ENCODE data around the gene ANXA9. TPM values are rescaled to one million over a fixed set of nuclear protein-coding genes. Genes with fewer than 3 reads are reported as not detected.

Gene ANXA9
- total RNA-seq, 1 experiment from 2014 or later: not detected

GRCh38 chr1:150971583-150972416 is 10.3 kb upstream of the ANXA9 start:
- Histone ChIP-seq H3K27me3 (replicated peaks; ENCODE audit: insufficient read depth, low read depth, low read length, poor library complexity) (no peaks in the 10 kb centered on the region), H3K27ac (ENCODE audit: low read depth, low read length, poor library complexity, severe bottlenecking) (peak overlapping the region; percentile 97), H3K4me3 (ENCODE audit: low read depth, low read length, poor library complexity, severe bottlenecking) (peak overlapping the region; percentile 94), H3K36me3 (ENCODE audit: insufficient read depth, low read length, poor library complexity, severe bottlenecking) (peaks cover 24% of the 10 kb centered on the region), H3K9me3 (ENCODE audit: low read depth, low read length, poor library complexity, severe bottlenecking) (no peaks in the 10 kb centered on the region), H3K4me1 (ENCODE audit: insufficient read depth, low read length, poor library complexity, severe bottlenecking) (peaks cover 31% of the 10 kb centered on the region)
- no peak for DNase-seq (ENCODE audit: low spot score)
- BruUV-seq (replicated peaks): TSS peak; percentile 22
- intact Hi-C loops (cut with micrococcal nuclease; ENCODE audit: unreplicated experiment): loop anchor here (10.0 kb wide), 1 partner anchor 407 kb away; no protein-coding TSS in a partner anchor
- POLR2A ChIA-PET (ENCODE audit: low non-redundant PET): no interaction called here
- no peak for TF ChIP-seq CTCF (conservative IDR thresholded peaks at IDR 0.05; ENCODE audit: low read depth, low read length)
- CTCF ChIA-PET: no interaction called here

GRCh38 chr1:150972417-150972940 is 9.6 kb upstream of the ANXA9 start:
- TF ChIP-seq EZH2 (IDR thresholded peaks at IDR 0.05; ENCODE audit: borderline replicate concordance, low read depth, low read length, poor library complexity, severe bottlenecking) (no peak), CTCF (conservative IDR thresholded peaks at IDR 0.05; ENCODE audit: low read depth, low read length) (no peak)
- Histone ChIP-seq H3K4me1 (ENCODE audit: insufficient read depth, low read length, poor library complexity, severe bottlenecking) (peaks cover 37% of the 10 kb centered on the region), H3K36me3 (ENCODE audit: insufficient read depth, low read length, poor library complexity, severe bottlenecking) (peaks cover 17% of the 10 kb centered on the region), H3K9me3 (ENCODE audit: low read depth, low read length, poor library complexity, severe bottlenecking) (no peaks in the 10 kb centered on the region), H3K4me3 (ENCODE audit: low read depth, low read length, poor library complexity, severe bottlenecking) (peak overlapping the region; percentile 94), H3K27ac (ENCODE audit: low read depth, low read length, poor library complexity, severe bottlenecking) (peak overlapping the region; percentile 97), H3K27me3 (replicated peaks; ENCODE audit: insufficient read depth, low read depth, low read length, poor library complexity) (no peaks in the 10 kb centered on the region)
- DNase-seq (ENCODE audit: low spot score): no peak
- ChIA-PET CTCF (no interaction called here), POLR2A (ENCODE audit: low non-redundant PET) (no interaction called here)
- BruUV-seq (replicated peaks): no TSS peak
- intact Hi-C loops (cut with micrococcal nuclease; ENCODE audit: unreplicated experiment): loop anchor here (10.0 kb wide), 1 partner anchor 408 kb away; no protein-coding TSS in a partner anchor

- intact Hi-C loops (cut with micrococcal nuclease; ENCODE audit: unreplicated experiment): loop anchor here (10.0 kb wide), 1 partner anchor 409 kb away; no protein-coding TSS in a partner anchor
- Histone ChIP-seq H3K4me1 (ENCODE audit: insufficient read depth, low read length, poor library complexity, severe bottlenecking) (peaks cover 40% of the 10 kb centered on the region), H3K4me3 (ENCODE audit: low read depth, low read length, poor library complexity, severe bottlenecking) (peak overlapping the region; percentile 94), H3K36me3 (ENCODE audit: insufficient read depth, low read length, poor library complexity, severe bottlenecking) (peaks cover 8% of the 10 kb centered on the region), H3K9me3 (ENCODE audit: low read depth, low read length, poor library complexity, severe bottlenecking) (no peaks in the 10 kb centered on the region), H3K27ac (ENCODE audit: low read depth, low read length, poor library complexity, severe bottlenecking) (peak overlapping the region; percentile 97), H3K27me3 (replicated peaks; ENCODE audit: insufficient read depth, low read depth, low read length, poor library complexity) (no peaks in the 10 kb centered on the region)
- TF ChIP-seq CTCF (conservative IDR thresholded peaks at IDR 0.05; ENCODE audit: low read depth, low read length) (no peak), EZH2 (IDR thresholded peaks at IDR 0.05; ENCODE audit: borderline replicate concordance, low read depth, low read length, poor library complexity, severe bottlenecking) (no peak)
- ChIA-PET CTCF (interaction anchor here (0.5 kb wide), 1 partner anchor 714 kb away, joined by 6 read pairs; no protein-coding TSS in a partner anchor), POLR2A (ENCODE audit: low non-redundant PET) (no interaction called here)
- DNase-seq (ENCODE audit: low spot score): no peak
- no TSS peak for BruUV-seq (replicated peaks)
Measured at GRCh38 chr1:150973258-150973835, 8.7 kb upstream of the ANXA9 start.

All from A673 (cell line).